ENCODE data around the gene PYM1. TPM values are rescaled to one million over a fixed set of nuclear protein-coding genes. Genes with fewer than 3 reads are reported as not detected.

The PYM1 gene
- polyA plus RNA-seq, 1 of the 3 experiments (the other 2 are of a cell fraction), result 36.3 TPM

GRCh38 chr12:55955344-55955743 lies 27.6 kb upstream of the PYM1 start:
- TF ChIP-seq NFIC (IDR thresholded peaks at IDR 0.05; ENCODE audit: borderline replicate concordance) (no peak), REST (IDR thresholded peaks at IDR 0.05; ENCODE audit: low read depth, low read length) (no peak), CTCF (IDR thresholded peaks at IDR 0.05) (no peak), CHD2 (IDR thresholded peaks at IDR 0.05; ENCODE audit: low read length, partially characterized antibody) (no peak), EP300 (IDR thresholded peaks at IDR 0.05; ENCODE audit: borderline replicate concordance in 1 of 2, low read depth in 1 of 2, low read length in 1 of 2) (no peak), EZH2phosphoT487 (IDR thresholded peaks at IDR 0.05; ENCODE audit: borderline replicate concordance, low read depth) (no peak), SIN3A (IDR thresholded peaks at IDR 0.05; ENCODE audit: borderline replicate concordance, low read depth, low read length) (no peak), TEAD4 (IDR thresholded peaks at IDR 0.05; ENCODE audit: borderline replicate concordance, insufficient read depth) (no peak), ZBTB33 (IDR thresholded peaks at IDR 0.05; ENCODE audit: borderline replicate concordance, low read depth) (no peak), MXI1 (IDR thresholded peaks at IDR 0.05; ENCODE audit: low read depth, low read length) (no peak)
- no peaks in the 10 kb centered on the region for H3K9me2 ChIP-seq
- H3F3A ChIP-seq (replicated peaks; ENCODE audit: insufficient read depth), result peaks cover 17% of the 10 kb centered on the region
- WGBS (ENCODE audit: low lambda C conversion rate), result 71% methylated on average over 4 of the region's 4 CpGs
- ChIA-PET CTCF (interaction anchor here (0.8 to 2.4 kb wide), 6 partner anchors 11 to 217 kb away, joined by 4 to 12 read pairs (median 6); partner anchors contain the start of gene DGKA), POLR2A (no interaction called here)
- no peaks in the 10 kb centered on the region for H4K20me1 ChIP-seq (ENCODE audit: insufficient read depth)
- H2AFZ ChIP-seq (ENCODE audit: low read depth), result no peak overlapping the region
- DNase-seq, result no peak
- H3K27ac ChIP-seq (ENCODE audit: low read depth in 2 of 2, low read length in 1 of 2), result no peak overlapping the region
- no peaks in the 10 kb centered on the region for H3K27me3 ChIP-seq (ENCODE audit: insufficient read depth)
- H3K9me3 ChIP-seq, result no peaks in the 10 kb centered on the region
- H3K4me2 ChIP-seq, result no peak overlapping the region
- H3K4me1 ChIP-seq (ENCODE audit: control insufficient read depth in 1 of 2, insufficient read depth in 2 of 2, low read depth in 1 of 2, low read length in 1 of 2), result peaks cover 0 to 15% of the 10 kb centered on the region in 2 experiments; a peak in 1 of 4 replicates
- H3K36me3 ChIP-seq (replicated peaks in 1 of 2; ENCODE audit: control insufficient read depth in 1 of 2, insufficient read depth in 2 of 2, low read length in 1 of 2), result peaks cover 4 to 13% of the 10 kb centered on the region in 2 experiments
- no peaks in the 10 kb centered on the region for H3K79me2 ChIP-seq (ENCODE audit: insufficient read depth)
- H3K9ac ChIP-seq, result no peak overlapping the region
- H3K4me3 ChIP-seq (ENCODE audit: low read depth in 2 of 2, low read length in 1 of 2), result no peak overlapping the region
